Peyer's patch (tissue), 4 donors: Measurements from ENCODE around the gene TRAF3.

Experiments used
- CTCF ChIP-seq, 6 experiments: fragments of 450-650 bp in 4 of 6; fragments of 200-600 bp in 2 of 6; sonication (generic) in 1 of 6; IDR thresholded peaks; one replicate each; pipeline ENCODE4 v1.5.1; 2017 to 2019; ENCODE audit warnings: antibody characterized with exemption in 6 of 6, mild to moderate bottlenecking in 3 of 6, moderate library complexity in 1 of 6
- POLR2A ChIP-seq, 2 donors: fragments of 450-650 bp; IDR thresholded peaks; one replicate each; pipeline ENCODE4 v1.5.1; 2017; ENCODE audit warnings: antibody characterized with exemption in 2 of 2, mild to moderate bottlenecking in 2 of 2, moderate library complexity in 2 of 2

GRCh38 chr14:102835959-102836358, 58.7 kb downstream of the TRAF3 start:
- no peak for TF ChIP-seq CTCF (IDR thresholded peaks at IDR 0.05)
- no peak for TF ChIP-seq POLR2A (IDR thresholded peaks at IDR 0.05)
